Inflammatory macrophage treated with lipopolysaccharide for 4 hours (primary cell): ENCODE results near the gene CCDC40.

Source experiments
- DNase-seq: peaks from one replicate; pipeline ENCODE4 v3.0.0-alpha.2; 2020

CCDC40 gene

DNA sequence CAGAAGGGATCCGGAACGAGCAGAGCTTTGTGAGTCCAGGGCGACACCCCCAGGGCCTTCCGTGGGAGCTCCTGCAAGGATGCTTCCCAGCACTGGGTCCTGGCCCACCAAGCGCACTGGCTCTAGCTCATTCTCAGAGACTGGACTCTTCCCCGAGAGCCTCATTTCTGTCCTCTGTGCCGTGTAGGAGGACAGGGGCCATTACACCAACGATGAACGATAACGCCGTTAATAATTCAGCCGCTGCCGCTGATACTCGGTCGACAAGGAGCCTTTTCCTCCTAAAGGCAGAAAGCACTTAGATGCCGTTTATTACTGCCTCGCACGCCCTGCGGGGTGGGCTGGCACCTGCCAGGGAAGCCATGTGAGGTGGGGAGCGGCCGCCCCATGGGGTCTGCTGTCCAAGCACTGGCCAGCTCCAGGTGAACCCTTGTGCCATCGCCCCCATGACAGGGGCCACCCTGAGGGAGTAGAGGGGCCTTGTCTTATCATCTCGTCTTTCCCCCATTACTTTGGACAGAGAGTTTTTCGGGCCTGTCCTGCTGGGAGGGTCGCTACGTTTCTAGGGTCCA, 34.3 kb upstream of the CCDC40 start:
- DNase-seq: no peak

DNA sequence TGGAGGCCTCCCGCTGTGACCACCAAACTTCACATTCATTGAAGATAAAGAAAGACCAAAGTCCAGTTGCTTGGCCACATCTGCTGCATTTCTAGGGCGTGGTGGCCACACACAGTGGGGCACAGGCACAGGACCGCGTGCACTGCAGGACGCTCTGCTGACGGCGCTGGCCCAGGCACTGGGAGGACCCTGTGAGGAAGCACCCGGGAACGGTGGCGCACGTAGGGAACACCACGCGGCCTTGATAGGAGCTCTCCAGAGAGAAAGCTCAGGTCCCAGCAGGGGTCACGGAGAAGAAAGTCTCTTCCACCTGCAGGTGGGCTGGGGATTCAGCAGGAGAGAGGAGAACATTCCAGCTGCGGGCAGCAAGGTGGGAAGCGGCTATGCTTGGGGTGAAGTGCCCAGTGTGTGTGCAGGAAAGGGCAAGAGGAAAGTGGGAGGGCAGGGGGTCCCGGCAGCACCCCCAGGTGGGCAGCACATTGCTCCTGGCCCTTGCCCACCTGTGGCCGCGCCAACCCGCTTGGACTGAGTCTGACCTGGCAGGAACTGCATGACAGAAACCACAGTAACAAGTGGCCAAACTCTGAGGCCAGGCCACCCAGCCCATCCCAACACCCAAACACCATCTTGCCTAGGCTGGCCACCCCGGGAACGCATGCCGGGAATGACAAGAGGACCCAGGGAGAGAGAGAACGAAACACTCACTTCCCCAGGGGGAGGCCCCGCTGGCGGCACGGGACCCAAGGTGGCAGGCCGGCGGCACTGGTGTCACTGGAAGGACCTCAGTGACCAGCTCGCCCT, 33.6 kb upstream of the CCDC40 start:
- DNase-seq: no peak

DNA sequence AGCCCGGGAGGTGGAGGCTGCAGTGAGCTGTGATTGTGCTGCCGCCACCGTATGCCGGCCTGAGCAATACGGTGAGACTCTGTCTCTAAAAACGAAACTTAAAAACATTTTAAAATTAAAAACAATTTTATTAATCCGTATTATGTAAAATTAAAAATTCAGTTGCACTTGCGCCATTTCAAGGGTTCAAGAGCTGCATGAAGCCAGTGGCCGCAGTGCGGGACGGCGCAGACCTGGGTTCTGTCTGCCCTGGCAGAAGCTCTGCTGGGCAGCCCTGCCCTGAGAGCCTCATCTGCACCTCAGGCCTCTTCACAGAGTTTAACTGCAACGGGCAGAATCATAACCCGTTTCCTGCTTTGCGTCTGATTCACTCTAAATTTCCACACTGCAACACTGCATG, 32.5 kb upstream of the CCDC40 start:
- DNase-seq: no peak

DNA sequence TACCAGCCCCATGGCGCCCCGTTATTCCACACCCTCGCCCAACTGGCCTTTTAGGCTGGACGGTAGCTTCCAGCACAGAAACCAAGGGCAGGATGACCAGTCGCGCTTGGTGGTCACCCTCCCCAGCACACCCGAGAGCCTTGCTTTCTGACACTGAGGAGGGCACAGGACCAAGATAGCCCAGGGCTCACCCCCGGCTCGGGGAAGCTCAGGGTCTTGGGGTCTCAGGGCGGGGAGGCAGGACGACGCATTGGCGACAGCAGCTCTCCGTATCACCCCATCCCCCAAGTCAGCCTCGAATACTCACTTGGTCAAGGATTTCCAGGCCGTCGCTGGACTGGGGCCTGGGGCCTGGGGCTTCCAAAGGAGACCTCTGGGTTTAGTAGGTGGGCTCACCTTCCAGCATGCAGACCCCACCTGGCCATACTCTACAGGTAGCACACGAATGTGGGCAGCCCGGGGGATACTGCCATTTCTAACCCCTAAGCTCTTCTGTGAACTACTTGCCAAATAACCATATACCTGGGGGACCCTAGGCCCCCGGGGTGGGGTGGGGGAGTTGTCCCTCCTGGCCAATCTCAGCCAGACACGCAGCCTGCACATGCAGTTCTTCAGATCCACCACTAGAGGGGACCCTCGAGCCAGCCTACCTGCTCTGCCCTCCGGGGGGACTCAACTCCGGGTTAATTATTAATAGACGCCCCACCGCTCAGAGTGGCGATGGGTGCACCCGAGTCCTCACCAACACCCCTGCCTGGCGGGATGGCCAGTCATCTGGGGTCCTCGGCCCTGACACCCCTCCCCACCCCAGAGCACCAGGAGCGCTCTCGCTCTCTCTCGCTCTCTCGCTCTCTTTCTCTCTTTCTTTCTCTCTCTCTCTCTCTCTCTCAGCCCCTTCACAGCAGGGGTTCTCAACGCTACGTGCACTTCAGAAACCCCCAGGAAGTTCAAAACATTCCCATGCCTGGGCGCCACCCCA, 30.8 kb upstream of the CCDC40 start:
- peak; percentile 28 for DNase-seq

DNA sequence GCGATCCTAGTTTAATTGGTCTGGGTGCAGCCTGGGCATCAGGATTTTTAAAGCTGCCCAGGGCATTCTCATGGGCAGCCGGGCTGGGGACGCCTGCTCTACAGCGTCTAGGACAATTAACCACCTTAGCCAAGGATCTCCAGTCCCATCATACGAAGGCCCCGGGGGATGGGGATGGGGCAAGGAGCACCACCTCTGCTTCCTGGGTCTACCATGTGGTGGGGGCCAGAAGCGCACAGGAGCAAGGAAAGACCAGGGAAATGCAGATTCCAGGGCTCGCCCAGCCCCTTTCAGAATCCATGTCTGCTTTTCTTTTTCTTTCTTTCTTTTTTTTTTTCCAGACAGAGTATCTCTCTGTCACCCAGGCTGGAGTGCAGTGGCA, 30.1 kb upstream of the CCDC40 start:
- DNase-seq: no peak

DNA sequence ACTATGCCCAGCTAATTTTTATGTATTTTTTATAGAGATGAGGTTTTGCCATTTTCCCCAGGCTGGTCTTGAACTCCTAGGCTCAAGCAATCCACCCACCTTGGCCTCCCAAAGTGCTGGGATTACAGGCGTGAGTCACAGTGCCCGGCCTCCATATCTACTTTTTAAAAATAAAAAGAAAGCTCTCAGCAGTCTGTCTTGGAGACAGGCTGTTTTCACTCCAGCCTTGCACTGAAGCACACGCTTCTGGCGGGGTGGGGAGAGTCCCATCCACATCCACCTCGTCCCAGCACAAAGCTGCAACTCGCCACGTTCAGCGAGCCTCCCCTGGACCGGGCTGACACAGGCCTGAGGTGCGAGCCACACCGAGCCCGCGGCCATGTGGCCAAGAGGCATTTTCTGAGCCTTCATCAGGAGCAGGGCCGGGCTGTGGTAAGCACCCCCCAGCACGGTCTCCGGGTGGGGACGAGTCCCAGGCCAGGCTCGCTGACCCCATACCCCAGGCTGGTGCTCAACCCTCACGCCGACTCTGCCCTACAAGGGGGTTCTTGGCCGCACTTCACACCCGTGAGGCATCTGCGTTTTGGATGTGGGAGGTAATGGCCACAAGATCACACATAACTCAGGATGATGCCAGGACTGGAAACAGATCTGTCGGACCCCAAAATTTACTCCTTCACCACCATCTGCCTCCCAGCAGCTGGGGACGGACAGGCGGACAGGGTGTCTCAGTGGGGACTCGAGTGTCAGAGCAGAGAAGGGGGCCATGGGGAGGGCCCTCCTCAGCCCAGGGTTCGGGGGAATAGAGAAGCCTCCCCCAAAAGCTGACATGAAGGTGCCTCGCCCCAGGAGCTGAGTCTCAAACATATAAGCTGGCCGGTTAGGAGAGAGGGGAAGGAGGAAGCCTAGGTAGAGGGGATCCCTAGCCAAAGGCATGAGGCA, 29.4 kb upstream of the CCDC40 start:
- no peak for DNase-seq

DNA sequence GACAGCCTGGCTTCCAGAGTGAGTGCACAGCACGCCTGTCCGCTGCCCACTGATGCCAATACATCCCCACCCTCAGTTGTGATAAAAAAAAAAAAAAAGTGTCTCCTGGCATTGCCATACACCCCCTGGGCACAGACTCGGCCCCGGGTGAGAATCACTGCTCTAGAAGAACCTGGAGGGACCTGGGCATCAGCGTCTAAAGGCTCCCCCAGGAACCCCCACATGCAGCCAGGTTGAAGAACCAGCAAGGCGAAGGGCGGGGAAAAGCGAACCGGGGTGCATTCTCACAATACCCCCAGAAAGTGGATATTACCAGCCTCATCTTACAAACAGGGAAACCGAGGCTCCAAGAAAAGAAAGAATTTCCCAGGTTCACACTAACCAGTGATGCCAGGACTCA, 28.5 kb upstream of the CCDC40 start:
- DNase-seq: no peak

DNA sequence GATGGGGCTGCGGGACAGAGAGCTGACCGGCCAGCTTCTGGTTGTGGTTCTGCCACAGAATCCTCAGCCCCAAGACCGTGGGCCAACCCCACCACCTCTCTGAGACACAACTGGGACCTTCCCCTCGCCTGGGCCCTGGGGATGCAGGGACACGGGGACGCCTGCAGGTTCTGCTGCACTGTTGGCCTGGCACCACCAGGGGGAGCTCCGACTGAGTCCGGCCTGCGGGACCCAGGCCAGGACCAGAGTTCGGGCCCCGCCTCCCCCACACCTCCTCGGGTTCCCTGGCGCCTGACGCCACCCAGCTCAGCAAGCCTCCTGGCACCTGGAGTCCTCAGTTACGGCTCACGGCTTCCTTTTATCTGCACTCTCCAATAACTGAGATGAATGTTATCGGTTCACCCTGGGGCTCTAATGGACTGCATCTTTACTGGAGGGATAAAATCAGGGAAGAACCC, 28.0 kb upstream of the CCDC40 start:
- DNase-seq: peak; percentile 58

DNA sequence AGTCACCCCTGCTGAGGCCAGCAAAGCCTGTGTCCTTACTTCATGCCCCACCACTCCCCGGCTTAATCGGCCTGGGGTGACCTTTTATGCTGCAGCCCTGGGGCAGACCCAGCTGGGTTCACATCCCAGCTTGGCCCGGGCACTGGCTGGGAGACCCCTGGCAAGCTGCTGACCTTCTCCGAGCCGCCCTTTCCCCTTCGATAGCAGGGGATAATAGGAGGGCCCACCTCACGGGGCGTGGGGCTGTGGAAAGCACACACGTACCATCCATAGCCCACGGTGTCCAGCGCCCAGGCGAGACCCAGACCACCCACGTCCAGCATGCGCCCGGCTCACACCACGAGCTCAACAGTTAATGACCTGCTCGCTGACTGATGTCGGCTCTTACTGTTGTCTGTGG, 27.6 kb upstream of the CCDC40 start:
- DNase-seq: no peak

DNA sequence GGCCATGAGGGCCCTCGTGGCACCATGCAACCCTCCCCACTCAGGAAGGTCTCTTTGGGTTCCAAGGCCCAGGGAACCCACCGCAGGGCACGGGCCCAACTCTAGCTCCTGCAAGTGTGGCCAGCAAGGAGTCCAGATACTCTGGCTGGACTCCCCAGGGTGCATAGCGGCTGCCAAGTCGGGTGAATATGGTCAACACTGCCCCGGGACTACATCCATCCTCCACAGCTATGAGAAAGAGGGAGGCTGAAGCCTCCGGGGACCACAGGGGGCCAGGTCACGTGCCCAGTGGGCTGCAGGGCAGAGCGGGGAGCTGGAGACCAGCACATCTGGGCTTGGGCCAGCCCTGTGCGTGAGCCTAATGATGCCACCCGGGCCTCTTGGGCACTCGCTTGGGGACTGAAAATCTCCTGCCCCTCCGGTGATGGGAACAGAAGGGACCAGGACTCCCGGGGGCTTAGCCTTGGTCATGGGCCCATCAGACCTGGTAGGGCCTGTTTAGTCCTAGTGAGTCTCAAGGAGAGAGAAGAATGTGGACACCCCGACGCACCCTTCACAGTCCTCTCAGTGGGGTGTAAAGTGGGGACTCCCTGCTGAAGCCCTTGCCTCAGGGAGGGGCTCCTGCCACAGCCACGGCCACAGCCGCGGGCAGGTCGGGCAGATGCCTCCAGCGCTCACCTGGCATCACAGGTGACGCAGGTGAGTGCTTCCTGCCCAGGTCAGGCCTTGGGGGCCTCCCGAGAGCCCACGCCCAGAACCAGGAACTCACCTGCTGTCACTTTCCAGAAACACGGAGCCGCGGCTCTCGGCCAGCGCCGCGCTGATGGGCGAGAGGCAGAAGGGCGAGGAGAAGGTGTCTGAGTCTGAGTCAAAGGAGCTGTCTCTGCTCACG, 26.8 kb upstream of the CCDC40 start:
- no peak for DNase-seq

DNA sequence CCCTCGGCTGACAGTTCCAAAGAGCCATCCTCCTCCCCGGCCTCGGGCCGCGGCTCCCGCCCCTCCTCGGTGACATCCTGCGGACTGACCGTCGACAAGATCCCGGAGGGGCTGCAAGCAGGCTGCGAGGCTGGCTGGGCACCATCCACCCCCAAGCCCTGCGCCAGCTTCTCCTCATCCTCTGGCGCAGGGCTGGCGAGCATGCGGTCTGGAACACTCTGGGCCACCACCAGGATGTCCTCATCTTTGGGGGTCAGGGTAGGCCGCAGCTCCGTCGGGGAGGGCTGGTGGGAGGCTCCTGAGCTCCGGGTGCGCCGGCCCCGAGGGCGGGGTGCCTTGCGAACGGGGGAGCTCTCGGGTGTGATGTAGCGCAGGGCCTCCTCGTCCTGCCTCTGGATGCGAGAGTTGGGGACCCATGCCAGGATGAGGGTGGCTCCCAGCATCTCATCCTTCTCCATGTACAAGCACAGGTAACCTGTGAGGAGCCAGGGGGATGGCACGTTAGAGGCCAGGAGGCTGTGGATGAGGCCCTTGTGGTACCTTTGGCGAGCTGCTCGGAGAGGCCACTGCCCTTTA, 26.1 kb upstream of the CCDC40 start:
- DNase-seq: no peak

DNA sequence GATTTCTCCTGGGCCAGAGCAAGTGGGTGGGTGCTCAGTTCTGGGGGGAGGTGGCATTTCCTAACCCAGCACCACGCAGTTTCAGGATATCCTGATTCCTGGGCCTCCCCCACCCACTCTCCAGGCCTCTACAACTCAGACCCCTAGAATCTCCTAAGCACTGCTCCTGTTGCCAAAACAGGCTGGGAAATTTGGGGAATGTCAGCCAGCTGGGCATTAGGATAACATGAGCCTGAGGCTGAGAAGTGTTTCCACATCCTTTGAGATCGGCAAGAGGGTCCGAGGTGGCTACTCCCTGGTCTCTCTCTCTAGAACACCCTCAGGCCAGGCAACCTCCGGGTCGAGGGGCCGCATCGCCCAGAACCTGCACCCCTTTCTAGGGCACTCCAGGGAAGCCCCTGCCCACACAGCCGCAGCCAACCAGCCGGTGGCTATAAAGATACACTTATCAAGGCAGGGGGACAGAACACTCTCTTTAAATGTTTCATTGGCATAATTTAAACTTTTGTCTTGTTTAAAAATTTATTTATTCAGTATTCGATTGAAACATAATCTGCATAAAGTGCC, 24.4 kb upstream of the CCDC40 start:
- no peak for DNase-seq

DNA sequence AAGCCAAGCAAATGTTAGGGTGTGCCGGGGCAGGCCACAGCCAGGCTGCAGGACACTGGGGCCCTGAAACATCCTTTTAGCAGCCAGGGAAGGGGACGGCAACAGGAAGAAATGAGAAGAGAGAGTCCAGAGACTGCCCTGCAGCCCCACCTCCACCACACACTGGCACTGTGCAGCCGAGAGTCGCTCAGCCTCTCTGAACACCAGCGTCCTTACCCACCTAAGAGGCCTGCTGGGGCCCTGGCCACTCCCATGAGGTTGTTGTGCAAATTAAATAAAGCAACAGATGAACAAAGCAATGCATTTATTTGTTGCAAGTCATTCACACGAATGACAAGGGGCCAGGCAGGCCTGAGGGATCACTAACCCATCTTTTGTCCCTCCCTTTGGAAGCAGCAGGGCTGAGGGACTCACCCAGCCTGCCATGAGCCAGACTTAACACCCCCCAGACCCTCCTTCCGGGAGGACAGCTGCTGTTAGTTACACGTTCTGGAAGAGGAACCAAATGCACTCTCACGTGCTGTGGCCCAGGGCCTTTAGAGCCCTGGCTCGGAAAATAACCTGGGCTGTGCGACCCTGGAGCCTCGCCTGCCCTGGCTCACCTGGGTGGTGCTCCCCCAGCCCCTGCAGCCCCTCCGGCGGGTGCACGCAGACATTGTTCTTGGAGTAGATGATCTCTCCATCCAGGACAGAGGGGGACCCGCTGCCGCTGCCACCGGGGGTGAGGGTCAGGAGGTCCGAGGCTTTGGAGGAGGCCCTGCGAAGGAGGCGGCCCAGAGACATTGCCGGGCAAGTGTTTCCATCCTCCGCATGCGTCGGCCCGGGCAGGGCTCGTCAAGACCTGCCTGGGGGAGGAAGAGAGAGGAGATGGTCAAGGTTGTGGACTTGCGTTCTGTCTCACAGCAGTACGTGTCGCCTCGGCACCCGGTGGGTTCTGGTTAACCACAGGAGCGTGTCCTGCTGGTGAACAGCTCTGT, 23.4 kb upstream of the CCDC40 start:
- no peak for DNase-seq

DNA sequence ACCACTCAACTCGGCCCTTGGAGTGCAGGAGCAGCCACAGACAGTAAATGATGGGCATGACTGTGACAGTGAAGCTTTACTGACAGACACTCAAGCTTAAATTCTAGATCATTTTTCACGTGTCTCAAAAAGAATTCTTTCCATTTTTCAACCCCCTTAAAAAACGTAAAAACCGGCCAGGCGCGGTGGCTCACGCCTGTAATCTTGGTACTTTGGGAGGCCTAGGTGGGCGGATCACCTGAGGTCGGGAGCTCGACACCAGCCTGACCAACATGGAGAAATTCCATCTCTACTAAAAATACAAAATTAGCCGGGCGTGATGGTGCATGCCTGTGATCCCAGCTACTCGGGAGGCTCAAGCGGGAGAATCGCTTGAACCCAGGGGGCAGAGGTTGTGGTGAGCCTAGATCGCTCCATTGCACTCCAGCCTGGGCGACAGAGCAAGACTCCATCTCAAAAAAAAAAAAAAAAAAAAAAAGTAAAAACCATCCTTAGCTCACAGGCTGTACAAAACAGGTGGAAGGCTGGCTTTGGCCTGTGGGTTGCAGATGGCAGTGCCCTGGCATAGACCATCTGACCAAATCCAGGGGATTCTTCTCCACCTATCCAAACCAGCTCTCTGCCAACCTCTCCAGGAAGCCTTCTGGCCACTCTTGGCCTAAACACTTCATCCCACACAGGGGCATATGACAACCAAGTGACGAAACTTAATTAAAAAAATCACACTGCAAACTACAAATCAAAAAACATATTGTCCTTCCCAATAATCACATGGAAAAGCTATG, 19.0 kb upstream of the CCDC40 start:
- DNase-seq: no peak

DNA sequence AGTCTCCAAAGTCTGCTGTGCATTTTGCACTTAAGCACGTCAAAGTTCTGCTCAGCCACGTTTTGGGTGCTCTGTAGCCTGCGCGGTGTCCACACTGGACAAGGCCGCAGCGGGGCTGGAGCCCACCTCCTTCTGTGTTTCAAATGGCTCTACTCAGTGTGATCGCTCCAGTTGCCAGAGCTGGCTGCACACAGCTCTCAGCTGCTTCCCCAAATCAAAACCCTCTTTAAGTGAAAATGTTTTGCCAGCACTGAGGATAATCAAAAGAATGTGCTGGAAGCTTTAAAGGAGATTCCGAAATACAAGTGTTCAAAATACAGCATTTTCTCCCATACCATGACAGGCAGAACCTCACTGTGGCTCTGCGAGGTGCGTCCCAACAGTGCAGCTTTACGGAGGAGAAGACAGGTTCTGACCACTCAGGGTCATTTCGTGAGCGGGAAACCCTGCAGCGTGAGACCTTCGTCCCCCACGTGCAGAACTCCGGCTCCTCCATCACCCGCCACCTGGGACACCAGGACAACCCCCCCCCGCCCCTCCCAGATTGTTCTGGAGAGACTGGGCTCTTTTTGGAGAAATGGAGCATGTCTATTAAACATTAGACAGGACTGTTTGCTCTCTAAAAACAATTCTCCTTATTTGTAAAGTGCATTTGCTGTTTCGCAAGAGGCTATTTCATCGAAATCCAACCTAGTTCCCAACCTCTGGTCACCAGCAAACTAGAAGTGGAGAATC, 17.4 kb upstream of the CCDC40 start:
- DNase-seq: no peak

DNA sequence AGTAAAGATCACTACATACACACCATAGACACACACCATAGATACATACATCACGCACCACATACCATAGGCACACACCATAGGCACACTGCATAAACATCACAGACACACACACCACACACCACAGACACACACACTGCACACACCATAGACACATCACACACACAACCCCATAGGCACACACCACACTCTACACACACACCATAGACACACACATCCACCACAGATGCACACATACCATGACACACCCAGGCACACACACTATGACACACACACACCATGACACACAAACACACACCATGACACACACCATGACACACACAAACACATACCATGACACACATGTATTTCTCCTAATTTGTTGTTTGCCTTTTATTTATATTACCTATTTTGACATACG, 14.8 kb upstream of the CCDC40 start:
- DNase-seq: no peak

DNA sequence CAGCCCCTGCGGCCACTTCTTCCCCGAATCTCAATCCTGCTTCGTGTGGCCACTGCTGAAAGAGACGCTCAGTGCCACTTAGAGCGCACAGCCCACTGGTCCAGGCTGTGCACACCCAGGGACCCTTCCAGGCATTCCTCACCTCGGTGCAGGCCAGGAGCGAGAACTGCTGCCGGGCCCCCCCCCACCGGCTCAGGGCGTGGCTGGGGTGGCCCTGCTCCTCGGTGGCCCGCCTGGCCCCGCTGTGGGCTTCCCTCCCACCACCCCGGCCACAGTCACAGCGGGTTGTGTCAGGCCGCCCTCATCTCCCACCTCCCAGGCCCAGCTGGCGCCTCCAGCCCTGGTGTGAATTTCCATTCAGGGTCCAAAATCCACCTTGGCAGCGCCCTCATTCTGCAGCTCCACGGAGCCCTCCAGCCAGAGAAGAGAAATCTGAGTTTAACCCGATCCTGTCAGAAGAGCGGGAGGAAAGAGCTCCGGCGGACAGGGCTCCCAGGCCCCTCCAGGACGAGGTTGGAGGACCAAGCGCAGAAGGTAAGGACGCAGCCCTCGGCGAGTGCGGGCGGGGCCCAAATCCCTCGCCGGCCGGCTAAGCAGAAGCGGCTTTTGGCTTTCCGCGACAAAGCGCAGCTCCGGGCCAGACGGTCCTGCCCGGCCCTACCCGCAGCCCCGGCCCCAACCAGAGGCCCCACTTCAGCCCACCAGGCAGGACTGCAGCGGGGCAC, 12.8 kb upstream of the CCDC40 start:
- DNase-seq: no peak
